Activated gamma-delta T cell treated with anti-CD3 and anti-CD28 coated beads, Interleukin-2, amount 50 U/mL, for 16 hours (primary cell): Measurements from ENCODE around the gene EMC8.
"Not testable (repeated sequence)": the region's sequence is repeated elsewhere in the genome, so short reads cannot be mapped to it uniquely, and the experiment has no call there.

Experiments
- DNase-seq: peaks from one replicate; pipeline ENCODE4 v3.0.0-alpha.2; 2020; ENCODE audit warnings: low read depth

EMC8 gene

DNA sequence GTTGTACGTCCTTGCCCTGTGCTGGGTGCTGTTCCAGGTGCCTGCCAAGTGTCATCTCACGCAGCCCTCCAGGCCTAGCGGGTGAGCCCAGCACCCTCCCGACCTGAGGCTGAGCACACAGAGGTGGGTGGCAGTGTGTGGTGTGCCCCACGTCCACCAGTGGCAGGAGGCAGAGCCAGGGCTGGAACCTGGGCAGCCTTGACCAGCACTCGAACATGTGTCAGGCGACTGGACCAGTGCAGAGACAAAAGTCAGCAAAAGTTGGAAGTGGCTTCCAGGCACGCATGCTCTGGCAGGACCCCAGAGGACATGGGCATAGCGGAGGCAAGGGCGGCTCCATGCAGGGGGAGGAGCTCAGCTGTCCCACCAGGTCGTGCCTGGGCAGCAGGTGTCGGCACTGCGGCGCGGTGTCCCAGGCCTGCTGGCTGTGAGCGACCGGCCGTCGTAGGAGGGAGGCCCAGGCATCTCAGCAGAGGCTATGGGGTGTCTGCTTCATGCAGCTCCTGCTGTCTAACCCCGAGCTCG, 35.9 kb upstream of the EMC8 start:
- no peak for DNase-seq

DNA sequence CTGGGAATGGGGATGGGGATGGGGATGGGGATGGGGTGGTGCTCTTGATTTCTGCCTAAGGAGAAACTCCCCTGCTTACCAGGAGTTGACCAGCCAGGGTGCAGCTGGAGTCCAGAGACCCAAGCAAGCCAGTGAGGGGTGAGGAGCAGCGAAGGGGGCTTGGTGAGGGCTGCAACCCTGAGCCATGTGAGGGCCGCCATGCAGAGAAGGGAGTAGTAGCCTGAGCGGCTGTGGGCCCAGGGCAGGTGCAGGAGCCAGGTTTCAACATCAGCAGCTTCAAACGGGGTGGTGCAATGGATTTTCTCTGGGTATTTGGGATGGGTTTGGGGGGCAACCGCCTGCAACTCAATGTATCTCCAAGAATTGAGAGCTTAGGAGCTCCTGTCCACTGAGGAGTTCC, 35.4 kb upstream of the EMC8 start:
- no peak for DNase-seq

DNA sequence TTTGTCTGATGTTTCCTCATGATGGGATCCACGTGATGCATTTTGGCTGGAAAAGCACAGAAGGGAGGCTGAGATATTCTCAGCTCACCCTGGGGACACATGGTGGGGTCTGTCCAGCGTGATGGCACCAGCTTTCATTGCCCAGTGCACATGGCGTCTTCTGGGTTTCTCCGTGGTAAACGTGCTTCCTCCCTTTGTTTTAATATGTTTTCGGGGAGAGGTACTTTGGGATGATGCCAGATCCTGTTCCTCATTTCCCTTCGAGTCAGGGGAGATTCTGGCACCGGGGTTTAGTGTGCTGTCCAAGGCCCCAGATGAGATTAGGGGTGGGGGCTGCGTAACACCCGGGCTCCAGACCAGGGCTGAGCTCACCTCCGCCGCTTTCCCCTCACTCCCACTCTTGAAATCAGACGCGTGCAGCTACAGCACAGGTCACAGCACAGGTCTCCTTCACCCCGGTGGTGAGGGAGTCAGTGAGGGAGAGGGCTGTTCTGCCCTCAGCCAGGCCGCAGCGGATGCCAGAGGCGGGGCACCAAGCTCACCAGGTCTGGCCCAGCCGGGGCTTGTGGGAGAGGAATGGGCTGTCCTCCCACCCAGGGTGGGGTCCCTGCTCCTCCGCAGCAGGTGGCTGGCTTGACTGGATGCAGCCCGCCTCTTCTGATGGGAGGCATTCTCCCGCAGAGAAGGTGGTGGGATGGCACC, 34.0 kb upstream of the EMC8 start:
- DNase-seq = no peak

DNA sequence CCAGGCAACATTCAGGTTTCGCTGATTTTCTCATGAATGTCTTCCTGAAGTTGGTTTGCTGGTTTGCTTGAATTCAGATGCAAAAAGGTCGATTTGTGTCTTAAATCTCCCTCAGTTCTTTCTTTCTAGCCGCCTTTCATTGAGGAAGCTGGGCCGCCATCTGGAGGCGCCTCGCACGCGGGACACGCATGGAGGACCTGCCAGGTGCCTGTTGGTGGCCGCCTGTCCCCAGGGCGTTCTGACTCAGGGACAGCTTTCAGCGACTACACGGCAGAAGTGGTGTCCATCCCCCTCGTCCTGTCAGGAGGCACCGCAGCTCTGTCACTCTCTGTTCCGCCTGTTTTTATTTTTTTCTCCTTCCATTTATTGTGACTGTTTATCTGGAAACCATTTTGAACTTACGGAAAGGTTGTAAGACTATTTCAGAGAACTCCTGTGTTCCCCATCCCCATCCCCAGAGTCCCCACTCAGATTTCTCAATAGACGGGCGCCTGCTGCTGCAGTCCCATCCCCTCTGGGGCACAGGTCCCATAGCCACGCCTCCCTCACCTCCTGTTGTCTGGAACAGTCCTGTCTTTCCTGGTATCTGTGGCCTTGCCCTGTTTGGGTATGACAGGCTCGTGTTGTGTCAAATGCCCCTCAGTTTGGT, 33.4 kb upstream of the EMC8 start:
- no peak for DNase-seq

DNA sequence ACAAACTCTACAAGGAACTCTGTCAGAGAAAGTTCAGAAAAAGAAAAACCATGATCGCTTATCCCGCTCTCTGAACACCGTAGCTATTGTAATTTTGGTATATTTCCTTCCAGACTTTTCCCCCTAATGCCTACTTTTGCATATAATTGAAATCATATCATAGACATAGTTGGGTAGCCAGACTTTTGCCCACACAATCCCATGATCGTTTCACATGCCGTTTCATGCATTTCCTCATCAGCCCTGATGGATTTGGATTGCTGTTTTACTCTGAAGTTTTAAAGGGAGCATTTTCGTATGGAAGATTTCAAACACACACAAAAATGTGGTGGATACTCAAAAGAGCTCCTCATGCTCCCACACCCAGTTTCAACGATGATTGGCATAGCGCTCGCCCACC, 31.5 kb upstream of the EMC8 start:
- DNase-seq = no peak

DNA sequence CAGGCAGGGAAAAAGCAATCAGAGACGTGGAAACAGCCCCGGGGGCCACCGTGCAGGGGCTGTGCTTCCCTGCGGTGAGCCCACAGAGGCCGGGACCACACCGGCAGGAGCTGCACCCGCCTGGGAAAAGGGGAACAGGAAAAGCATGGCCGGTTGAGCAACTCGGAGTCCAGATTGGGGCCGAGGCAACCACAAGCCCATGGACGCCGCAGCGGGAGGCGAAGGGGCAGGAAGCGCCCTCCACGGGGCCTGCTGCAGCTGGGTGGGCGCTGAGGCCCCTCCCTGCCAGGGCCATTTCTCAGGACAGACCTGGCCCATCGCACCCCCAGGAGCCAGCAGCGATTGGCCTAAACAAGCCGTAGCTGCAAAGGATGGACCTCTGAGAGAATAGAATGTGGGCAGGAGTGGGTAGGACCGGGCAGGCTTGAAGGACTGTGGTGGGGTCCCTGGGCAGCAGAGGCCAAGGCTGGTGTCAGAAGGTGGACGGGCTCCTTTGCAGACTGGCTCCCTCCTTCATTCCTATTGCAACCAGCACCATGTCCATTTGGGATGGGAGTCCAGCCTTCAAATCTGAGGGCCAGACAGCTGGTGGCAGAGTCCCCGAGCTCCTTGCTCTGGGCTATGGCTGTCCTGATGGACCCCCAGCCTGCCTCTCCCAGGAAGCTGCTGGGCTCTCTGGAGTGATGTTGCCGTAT, 30.6 kb upstream of the EMC8 start:
- DNase-seq = no peak

DNA sequence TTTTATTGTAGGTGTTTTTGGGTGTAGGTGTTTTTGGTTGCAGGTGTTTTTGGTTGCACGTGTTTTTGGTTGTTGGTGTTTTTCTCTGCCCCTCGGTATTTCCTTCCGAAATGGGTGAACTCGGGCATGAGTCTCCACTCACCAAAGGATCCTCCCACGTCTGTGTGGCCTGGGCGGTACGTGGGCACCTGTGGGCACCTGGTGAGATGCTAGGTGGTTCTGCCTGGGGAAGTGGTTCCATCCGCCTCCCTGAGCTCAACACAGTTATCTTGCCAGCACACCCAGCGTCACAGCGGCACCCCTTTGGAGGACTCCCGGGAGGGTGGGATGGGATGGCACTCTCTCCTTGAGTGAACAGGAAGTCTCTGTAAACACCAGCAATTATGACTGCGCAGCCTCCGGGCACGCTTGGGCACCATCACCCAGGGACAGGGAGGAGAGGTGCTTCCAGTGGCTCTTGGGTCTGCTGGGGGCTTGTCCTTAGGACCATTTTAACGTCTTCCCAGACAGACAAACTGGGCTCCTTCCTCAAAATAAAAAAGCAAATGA, 29.9 kb upstream of the EMC8 start:
- no peak for DNase-seq

DNA sequence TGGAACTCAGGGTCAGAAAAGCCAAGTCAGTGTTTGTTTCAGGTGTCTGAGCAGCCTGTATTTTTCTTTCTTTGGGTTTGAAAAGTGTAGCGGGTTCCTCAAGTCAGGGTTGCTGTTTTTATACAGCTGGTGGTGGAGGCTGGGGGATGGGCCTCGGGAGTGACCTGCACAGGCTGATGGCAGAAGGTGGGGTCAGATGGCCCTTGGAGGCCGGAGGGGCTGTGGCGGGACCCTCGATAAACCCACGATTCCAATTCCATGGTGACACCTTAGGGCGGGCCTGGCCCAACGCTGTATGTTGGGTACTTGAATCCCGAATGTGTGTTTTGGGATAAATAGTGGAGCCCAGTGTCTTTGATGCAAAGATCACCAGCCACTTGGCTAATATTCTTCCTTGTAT, 28.8 kb upstream of the EMC8 start:
- no peak for DNase-seq

DNA sequence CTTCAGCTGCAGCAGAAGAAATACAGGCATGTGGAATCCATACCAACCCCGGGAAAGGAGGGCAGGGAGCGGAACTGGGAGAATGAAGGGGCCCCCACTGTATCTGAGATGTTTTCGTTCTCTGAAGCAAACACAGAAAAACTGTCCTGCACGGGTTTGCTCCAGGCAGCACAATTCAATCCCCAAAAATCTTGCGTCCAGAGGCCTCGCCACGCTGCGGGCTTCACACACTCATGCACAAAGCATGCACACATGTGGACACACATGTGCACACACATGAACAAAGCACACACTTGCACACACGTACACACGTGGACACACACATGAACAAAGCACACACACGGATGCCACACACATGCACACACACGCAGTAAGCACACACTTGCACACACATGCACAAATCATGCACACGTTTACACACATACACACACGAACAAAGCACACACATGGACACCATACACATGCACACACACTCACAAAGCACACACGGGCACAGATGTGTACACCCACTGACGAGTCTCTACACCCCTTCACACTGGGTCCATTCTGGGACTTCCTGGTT, 27.4 kb upstream of the EMC8 start:
- no peak for DNase-seq

DNA sequence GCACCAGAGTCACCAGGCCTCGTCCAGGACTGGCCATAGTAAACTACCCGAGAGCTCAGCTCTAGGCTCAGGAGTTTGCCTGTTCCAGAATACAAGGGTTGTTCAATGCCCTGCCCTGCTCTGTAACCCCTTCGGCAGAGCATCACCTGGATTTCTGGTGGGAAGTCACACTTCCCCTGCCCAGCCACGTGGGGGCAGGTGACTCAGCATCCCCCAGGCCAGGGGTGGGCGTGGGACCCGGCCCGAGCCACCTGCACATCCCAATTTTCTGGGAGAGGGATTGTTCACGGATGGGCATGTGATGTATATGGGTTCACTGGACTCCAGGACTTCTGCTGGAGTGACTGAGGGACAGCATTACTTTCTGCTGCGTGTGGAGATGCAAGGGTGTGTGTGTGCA, 26.0 kb upstream of the EMC8 start:
- no peak for DNase-seq

DNA sequence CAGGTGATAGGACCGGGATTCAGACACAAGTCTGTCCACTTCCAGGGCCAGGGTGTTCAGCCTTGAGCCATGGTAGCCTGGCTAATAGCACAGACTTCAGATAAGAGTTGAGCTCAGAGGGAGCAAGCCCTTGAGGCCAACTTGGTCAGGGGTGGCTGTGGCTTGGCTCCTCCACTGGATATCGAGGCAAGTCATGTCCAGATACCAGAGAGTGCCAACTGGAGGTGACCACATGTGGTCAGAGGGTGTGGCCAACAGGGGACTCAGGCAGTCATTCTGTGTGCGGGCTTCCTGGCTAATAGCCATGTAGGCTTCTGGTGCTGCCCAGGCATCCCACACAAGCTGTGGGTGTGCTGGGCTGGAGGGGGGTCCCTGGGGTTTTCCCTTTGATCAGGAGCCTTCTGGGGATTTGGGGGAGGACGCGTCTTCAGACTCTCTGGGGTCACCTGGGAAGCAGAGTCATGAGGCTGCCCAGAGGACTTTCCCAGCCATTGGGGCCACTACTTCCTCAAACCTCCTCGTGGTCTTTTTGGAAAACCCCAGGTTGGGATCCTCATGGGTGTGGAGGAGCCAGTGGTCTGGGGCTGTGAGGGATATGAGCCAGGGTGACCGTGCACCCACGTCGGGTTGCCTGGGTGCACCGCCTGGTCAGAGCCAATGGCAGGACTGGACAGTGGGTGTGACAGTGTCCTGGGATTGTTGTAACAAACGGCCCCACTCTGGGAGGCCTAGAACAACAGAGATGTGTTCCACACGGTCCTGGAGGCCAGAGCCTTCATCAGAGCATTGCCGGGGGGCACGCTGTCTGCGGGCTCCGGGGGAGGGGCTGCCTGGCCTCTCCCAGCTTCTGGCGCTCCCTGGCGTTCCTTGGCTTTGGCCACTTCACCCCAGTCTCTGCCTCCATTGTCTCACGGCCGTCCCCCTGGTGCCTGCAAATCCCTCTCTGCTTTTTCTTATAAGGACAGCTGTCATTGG, 25.1 kb upstream of the EMC8 start:
- DNase-seq = no peak

DNA sequence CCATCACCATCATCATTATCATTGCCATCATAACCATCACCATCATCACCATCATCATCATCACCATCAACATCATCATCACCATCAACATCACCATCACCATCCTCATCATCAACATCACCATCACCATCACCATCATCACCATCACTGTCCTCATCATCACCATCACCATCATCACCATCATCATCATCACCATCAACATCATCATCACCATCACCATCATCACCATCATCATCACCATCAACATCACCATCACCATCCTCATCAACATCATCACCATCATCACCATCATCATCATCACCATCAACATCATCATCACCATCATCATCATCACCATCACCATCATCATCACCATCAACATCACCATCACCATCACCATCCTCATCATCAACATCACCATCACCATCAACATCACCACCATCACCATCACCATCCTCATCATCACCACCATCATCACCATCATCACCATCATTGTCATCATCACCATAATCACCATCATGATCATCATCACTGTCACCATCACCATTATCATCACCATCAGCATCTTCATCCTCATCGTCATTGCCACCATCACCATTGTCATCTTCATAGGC, 24.1 kb upstream of the EMC8 start:
- DNase-seq = no peak

DNA sequence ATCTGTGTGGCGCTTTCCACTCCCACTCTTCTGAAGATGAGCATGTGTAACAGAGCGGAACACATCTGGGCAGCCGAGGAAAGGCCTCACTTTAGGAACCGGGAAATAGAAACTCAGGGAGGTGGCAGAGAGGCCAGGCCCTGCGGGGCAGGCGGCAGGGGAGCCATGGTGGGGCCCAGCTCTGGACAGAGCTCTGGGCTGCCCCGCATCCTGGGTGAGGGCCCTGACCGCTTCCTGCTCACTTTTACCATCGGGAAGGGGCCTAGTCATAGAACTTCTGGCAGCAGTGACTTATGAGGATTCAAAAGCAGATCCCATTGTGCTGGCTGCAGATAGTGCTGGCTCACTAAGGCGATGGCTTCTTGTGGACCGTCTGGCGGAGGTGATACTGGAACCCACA, 22.8 kb upstream of the EMC8 start:
- no peak for DNase-seq

DNA sequence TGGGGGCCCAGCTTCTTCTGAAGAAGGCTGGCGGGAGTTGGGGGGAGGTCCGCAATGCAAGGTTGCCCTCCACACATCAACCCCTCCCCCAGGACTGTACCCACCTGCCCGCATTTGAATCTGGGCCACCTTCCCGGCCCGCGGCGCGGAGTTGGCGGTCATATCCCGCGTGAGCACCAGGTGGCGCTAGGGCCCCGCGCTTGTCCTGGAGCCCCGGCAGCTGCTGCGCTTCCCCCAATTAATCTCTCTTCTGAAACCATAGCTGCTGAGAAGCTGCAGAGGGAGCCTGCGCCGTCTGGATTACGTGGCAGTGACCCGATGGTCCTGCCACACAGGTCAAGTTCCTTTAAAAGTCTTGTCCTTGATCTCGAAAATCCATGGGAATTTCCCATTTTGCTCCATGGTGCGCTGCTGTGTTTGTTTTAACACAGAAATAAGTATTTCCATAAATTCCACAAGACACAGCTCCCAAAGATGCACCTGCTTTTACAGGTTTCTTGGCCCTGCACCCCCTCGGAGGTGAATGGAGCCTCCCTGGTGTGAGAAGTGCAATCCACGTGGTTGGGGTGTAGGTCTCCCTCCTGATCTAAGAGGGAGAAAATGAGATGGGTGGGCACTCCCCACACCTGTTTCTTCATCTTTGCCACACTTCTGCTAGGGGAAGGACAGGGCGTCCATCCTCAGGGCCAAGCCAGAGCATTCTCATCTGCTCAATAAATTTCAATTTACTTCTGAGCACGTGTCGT, 22.2 kb upstream of the EMC8 start:
- DNase-seq = peak; percentile 74

DNA sequence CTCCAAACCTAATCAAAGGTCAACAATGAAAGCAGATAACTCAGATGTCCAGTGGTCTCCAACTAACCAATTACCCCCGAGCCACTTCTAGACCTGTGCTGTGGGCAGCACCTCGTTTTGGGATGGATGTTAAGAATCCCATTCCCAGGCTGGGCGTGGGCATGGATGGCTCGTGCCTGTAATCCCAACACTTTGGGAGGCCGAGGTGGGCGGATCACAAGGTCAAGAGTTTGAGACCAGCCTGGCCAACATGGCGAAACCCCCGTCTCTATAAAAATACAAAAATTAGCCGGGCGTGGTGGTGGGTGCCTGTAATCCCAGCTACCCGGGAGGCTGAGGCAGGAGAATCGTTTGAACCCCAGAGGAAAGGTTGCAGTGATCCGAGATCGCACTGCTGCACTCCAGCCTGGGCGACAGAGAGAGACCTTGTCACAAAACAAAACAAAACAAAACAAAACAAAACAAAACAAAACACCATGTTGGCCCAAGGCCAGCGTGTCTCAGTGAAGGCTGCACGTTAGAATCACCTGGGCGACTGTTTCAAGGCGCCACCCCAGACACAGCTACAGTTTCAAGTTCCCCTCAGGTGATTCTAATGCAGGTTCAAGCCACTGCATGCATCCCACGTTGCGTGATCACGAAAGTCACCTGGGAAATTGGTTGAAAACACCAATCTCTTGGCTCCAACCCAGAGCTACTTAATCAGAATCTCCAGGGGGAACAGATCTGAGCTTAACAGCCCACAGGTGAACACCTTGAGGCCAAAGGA, 21.4 kb upstream of the EMC8 start:
- DNase-seq = no peak

DNA sequence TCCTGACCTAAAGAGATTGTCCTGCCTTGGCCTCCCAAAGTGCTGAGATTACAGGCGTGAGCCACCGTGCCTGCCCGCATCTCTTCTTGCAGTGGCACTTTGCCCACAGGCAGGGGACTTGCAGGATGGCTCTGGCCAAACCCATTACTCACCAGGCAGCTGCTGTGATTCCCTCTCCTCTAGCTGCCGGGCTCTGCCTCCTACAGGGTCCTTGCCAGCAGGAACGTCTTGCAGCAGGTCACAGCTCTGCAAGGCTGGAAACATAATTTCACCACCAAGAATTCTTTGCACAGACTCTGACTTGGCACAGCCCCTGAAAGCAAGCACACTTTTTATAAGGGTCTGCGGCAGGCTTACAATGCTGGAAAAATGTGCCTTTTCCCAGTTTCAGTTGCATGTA, 20.4 kb upstream of the EMC8 start:
- DNase-seq = no peak

DNA sequence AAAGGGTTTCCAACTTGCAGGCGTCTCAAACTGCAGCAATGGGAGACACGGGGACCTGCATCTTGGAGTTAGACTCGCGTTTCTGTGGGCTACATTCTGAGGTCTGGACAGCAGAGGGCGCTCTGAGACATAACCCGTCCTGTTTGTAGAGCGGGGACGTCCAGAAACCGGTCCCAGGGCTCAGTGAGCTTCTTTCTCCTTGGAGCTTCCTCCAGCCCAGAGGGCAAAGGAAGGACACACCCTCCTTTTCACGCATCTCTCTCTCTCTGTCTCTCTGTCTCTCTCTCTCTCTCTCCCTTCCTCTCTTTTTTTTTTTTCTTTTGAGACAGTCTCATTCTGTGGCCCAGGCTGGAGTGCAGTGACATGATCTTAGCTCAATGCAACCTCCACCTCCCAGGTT, 19.9 kb upstream of the EMC8 start:
- DNase-seq = peak; percentile 83

DNA sequence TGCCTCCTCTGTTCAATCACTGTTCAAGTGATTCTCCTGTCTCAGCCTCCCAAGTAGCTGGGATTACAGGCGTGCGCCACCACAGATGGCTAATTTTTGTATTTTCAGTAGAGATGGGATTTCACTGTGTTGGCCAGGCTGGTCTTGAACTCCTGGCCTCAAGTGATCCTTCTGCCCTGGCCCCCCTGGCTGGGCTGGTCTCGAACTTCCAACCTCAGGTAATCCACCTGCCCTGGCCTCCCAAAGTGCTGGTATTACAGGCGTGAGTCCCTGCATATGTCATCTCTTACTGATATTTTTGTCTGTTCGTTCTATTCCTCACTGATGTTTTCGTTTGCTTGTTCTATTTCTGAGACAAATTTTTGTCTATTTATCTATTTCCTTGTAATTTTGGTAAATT, 17.9 kb upstream of the EMC8 start:
- not testable (repeated sequence) for DNase-seq

DNA sequence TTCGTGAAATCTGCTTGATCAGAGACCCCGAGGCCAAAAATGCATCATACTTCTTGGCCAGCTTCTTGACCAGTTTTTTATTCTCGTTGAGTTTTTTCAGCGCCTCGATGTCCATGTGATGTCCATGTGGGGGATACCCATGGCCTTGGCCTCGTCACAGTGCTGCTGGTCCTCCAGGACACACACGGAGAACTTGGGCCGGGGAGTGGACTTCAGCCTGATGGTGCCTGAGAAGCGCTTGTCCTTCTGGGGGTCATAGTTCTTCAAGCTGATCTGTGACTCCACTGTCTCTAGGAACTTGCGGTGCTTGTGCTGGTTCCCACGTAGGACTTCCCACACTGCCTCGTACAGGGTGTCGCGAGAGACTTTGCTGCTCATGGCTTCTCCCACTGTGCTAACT, 16.8 kb upstream of the EMC8 start:
- DNase-seq = no peak
